GM19463 (cell line): ENCODE results near the gene TTC21A.
A peak's percentile ranks its signal among the peaks of the same experiment; 100 is the strongest.
"Not testable (repeated sequence)": the region's sequence is repeated elsewhere in the genome, so short reads cannot be mapped to it uniquely, and the experiment has no call there.

Source experiments
- ATAC-seq: cut with Tn5 transposase; IDR thresholded peaks from one replicate; pipeline ENCODE4 v1.9.1; 2021; ENCODE audit warnings: mild to moderate bottlenecking, moderate library complexity; ENCODE audit not compliant: unreplicated experiment

Gene TTC21A, protein sequence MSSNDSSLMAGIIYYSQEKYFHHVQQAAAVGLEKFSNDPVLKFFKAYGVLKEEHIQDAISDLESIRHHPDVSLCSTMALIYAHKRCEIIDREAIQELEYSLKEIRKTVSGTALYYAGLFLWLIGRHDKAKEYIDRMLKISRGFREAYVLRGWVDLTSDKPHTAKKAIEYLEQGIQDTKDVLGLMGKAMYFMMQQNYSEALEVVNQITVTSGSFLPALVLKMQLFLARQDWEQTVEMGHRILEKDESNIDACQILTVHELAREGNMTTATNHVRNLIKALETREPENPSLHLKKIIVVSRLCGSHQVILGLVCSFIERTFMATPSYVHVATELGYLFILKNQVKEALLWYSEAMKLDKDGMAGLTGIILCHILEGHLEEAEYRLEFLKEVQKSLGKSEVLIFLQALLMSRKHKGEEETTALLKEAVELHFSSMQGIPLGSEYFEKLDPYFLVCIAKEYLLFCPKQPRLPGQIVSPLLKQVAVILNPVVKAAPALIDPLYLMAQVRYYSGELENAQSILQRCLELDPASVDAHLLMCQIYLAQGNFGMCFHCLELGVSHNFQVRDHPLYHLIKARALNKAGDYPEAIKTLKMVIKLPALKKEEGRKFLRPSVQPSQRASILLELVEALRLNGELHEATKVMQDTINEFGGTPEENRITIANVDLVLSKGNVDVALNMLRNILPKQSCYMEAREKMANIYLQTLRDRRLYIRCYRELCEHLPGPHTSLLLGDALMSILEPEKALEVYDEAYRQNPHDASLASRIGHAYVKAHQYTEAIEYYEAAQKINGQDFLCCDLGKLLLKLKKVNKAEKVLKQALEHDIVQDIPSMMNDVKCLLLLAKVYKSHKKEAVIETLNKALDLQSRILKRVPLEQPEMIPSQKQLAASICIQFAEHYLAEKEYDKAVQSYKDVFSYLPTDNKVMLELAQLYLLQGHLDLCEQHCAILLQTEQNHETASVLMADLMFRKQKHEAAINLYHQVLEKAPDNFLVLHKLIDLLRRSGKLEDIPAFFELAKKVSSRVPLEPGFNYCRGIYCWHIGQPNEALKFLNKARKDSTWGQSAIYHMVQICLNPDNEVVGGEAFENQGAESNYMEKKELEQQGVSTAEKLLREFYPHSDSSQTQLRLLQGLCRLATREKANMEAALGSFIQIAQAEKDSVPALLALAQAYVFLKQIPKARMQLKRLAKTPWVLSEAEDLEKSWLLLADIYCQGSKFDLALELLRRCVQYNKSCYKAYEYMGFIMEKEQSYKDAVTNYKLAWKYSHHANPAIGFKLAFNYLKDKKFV (N-terminal part only)

DNA sequence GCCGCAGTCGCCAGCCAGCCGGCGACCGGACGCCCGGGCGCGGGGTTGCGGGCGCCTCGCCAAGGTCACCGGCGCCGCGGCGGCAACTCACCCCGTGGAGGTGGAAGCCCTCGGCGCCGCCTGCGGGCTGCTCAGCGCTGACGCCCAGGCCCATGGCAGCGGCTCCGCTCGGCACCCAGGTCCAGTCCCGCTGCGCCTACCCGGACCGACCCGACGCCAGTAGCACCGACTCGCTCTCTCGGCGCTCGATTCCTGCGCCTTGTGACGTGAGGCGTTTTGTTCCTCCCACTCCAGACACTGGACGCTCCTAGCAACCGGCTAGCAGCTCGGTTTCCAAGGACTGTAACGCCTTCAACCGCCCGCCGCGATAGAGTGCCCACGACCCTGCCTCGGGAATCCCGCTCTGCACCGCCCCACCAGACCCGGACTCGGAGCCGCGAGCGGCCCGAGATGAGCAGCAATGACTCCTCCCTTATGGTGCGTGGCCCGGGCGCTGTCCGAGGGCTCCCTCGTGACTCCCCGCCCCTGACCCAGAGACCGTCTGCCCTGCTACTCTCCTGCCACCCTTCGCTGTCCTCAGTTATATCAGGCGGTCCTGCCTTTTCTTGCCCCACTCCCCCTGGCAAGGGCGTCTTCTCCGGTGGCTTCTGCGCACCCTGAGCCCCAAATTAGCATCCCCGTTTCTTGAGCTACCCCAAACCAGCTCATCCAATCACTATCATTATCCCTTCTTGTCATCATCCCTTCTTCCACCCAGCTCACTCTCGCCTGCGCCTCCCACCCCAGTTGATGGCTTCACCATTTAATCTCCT, at the start of gene TTC21A, which contains the start of gene GORASP1:
Gene TTC21A (plus strand): TSS at position 293 of the 812 bp plus-strand sequence. CDS start 158 bp downstream, at position 451.
Gene GORASP1 (minus strand): TSS at position 240 of the 812 bp plus-strand sequence. CDS start 86 bp downstream, at position 154.
- ATAC-seq: peak; percentile 57

GRCh38 chr3:39061228-39061627, 46.3 kb upstream of the TTC21A start:
- ATAC-seq: not testable (repeated sequence)

- ATAC-seq: no peak
Measured at GRCh38 chr3:39062180-39062579, 45.3 kb upstream of the TTC21A start.

GRCh38 chr3:39063143-39063542, 44.3 kb upstream of the TTC21A start:
- ATAC-seq: no peak

DNA sequence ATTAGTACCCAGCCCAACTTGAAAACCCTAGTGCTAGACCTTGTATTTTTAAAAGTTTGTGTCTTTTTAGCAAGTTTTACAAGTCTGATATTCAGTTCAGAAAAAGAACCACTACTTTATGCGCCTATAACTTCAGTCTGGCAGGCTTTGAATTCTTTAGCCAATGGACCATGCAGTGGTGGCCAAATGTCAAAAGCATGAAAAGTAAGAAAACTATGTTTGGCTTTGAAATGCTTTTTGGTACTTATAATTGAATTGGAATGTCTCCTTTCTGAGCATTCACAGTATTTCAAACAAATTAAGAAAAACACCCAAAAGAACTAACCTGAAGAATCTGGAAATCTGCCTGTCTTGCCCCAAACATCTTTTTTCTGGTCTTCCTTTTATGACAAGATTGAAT, 42.8 kb upstream of the TTC21A start:
- ATAC-seq: no peak

GRCh38 chr3:39065197-39065596, 42.3 kb upstream of the TTC21A start:
- ATAC-seq: peak; percentile 83

DNA sequence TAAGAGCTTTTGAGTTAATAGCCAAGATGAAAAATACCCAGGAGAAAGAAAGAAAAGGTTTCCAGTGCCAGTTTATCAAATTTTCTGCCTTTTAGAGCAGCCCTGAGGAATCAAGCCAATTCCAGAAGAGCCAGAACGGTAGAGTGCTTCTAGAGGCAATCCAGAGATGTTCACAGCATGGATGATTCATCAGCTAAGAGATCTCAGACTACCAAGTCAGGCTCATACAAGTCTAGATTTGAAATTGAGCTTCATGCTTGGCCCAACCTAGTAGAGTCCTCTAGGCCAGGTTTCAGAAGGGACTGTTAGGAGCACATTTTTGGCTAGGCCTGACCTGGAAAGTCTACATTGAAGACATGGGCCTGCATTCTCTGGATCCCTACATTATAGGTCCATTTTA, 40.2 kb upstream of the TTC21A start:
- no peak for ATAC-seq

DNA sequence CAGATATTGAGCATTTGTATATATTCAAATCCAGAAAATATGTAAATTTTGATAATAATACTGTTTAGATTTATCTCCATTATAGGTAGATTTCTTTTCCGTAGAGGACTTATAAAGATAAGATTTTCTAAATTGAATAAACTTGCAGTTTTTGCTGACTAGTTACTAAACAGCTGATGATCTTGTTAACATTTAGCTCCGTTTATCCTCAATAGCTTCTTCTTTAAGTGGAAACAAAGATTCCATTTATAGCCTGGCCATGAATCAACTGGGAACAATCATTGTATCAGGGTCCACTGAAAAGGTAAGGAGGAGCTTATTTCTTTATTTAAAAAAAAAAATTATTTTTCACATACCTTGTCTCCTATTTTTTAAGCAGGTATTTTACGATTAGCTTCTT, 38.9 kb upstream of the TTC21A start:
- ATAC-seq: no peak

DNA sequence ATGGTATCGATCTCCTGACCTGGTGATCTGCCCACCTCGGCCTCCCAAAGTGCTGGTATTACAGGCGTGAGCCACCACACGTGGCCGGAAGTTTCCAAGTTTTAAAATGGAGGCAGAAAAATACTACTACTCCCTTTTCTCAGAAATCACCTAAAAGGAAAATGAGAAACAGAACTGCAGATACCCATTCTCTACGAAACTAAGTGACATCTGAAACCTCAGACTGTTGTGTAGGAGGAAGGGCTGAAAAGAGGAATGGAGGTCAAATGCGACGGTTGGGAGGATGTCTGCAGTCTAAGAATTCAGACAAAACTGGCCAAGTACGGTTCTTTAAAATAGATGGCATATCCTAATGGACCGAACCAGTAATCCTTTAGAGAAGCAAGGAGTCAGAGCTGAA, 31.6 kb upstream of the TTC21A start:
- no peak for ATAC-seq

GRCh38 chr3:39079530-39079929, 27.9 kb upstream of the TTC21A start:
- no peak for ATAC-seq

GRCh38 chr3:39080026-39080425, 27.5 kb upstream of the TTC21A start:
- ATAC-seq: no peak

DNA sequence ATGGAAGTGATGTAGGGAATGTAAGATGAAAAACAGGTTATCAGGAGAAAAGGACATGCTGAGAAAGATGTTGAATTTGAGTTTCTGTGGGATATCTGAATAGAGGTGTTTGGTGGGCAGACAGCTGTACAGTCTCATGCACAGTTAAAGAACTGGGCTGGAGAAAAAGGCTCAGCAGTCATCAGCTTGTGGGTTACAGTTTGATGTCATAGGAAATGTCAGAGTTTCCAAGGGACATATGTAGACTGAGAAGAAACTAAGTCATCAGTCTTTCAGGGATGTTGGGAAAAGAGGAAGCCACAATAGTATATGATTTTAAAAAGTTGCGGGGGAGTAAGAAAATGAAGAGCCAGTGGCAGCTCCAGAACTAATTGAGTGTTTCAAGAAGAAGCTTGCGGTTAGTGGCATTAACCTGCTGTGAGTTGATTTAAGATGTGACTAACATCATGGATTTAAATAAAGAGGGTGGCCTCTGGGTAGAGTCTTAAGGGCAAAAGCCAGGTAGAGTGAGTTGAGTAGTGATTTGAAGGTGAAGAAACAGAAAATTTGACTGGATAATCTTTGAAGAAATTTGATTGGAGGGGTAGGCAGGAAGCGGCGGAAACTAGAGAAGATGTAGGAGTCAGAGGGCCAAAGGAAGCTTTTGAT, 24.7 kb upstream of the TTC21A start:
- no peak for ATAC-seq

- no peak for ATAC-seq
Measured at GRCh38 chr3:39086144-39086543, 21.3 kb upstream of the TTC21A start.

- no peak for ATAC-seq
Measured at GRCh38 chr3:39088456-39088855, 19.0 kb upstream of the TTC21A start.

GRCh38 chr3:39088889-39089288, 18.6 kb upstream of the TTC21A start:
- ATAC-seq: no peak

DNA sequence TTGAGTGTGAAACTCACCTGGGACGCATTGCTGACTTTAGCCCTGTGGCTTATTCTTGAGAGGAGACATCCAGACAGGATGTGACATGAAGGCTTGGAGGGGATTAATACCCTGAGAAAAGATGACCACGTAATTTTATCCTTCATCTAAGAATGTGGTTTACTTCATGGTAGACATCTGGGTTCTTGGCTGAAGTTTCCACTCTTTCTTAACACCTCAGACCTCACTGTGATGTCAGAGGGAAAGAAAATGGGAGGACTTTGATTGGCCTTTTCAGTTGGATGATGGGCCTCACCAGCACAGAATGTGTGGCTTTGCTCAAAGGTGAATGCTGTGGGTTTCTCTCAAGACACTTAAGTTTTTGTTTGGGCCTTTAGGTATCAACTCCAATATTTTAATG, 16.6 kb upstream of the TTC21A start:
- ATAC-seq: no peak

GRCh38 chr3:39094851-39095677, 12.4 kb upstream of the TTC21A start:
- no peak for ATAC-seq

DNA sequence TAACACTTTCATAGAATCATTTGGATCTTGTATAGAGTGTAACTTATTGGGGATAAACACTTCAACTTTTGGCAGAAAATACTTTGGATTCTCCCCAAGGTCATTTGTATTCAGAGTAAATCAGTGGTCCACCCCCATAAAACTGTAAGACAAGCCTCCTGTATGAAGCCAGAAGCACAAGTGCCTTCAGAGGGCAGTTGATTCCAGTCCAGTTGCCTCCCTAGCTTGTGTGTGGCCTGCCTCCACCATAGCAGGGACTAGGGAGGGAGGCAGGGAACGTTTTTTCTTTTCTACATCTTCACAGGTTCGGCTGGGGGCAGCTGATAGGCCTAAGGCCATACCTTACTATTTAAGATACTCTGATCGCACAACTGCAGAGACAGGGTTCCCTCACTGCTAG, 11.7 kb upstream of the TTC21A start:
- no peak for ATAC-seq

DNA sequence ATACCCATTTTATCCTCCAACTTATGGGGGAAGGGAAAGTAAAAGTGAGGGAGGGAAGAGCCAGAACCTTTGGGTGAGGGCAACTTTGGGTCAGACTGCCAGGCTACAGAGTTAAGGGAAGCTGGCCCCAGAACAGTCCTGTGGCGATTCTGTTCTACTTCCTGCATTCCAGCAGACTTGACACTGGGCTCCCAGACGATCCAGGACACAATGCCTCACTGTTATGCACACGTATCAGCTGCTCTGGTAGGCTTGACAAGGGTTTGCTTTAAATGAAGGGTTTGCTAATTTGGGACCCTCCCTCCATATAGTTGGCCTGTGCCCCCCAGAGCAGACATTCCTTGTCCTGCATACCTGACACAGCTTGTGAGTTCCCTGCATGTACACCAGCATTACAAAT, 10.7 kb upstream of the TTC21A start:
- no peak for ATAC-seq
